Naive thymus-derived CD4-positive, alpha-beta T cell (primary cell): ENCODE data around the gene IFNA10. TPM values are rescaled to one million over a fixed set of nuclear protein-coding genes. Genes with fewer than 3 reads are reported as not detected.
"Not testable (repeated sequence)": the region's sequence is repeated elsewhere in the genome, so short reads cannot be mapped to it uniquely, and the experiment has no call there.

ENCODE experiments used
- ATAC-seq: fragments of 150-1000 bp; cut with Tn5 transposase; 2 replicates; pipeline ENCODE4 v1.10.0; 2021; ENCODE audit warnings: mild to moderate bottlenecking, moderate library complexity
- CTCF ChIA-PET: fragments of 350-600 bp; sonication (Branson Sonifier 250); formaldehyde crosslinking; loops from one replicate; lab custom pipeline; 2021; ENCODE audit warnings: antibody characterized with exemption; lab: Charles Lee
- POLR2A ChIA-PET: fragments of 350-600 bp; sonication (Branson Sonifier 250); formaldehyde crosslinking; loops from one replicate; lab custom pipeline; 2021; ENCODE audit warnings: antibody characterized with exemption, inconsistent platforms; lab: Charles Lee
- DNase-seq, 9 donors: peaks; one replicate each; pipeline versions ENCODE4 v3.0.0 to v3.0.0-alpha.2; 2020 to 2022; ENCODE audit warnings: mixed read lengths in 1 of 9
- H3K27ac ChIP-seq: one replicate; pipeline ENCODE4 v1.7.0; 2013; ENCODE audit warnings: mild to moderate bottlenecking, low read depth, low read length, moderate library complexity
- H3K27me3 ChIP-seq, 2 donors: one replicate each; pipeline ENCODE4 v1.7.0; 2013; ENCODE audit warnings: low read length in 2 of 2, mild to moderate bottlenecking in 2 of 2, moderate library complexity in 2 of 2; ENCODE audit not compliant: control insufficient read depth in 2 of 2, insufficient read depth in 2 of 2
- H3K36me3 ChIP-seq, 3 experiments: 1 replicate in 2 of 3; 2 replicates in 1 of 3; pipeline ENCODE4 v1.7.0; 2013; ENCODE audit warnings: low read length in 3 of 3, mild to moderate bottlenecking in 3 of 3, moderate library complexity in 1 of 3; ENCODE audit not compliant: insufficient read depth in 3 of 3, control insufficient read depth in 2 of 3
- H3K4me1 ChIP-seq, 2 donors: one replicate each; pipeline ENCODE4 v1.7.0; 2013; ENCODE audit warnings: low read length in 2 of 2, mild to moderate bottlenecking in 2 of 2, moderate library complexity in 1 of 2; ENCODE audit not compliant: control insufficient read depth in 2 of 2, insufficient read depth in 2 of 2
- H3K4me3 ChIP-seq: 2 replicates; pipeline ENCODE4 v1.7.0; 2013; ENCODE audit warnings: mild to moderate bottlenecking, low read length
- H3K9me3 ChIP-seq, 3 experiments: 1 replicate in 2 of 3; 2 replicates in 1 of 3; pipeline ENCODE4 v1.7.0; 2013; ENCODE audit warnings: low read length in 3 of 3; ENCODE audit not compliant: control insufficient read depth in 2 of 3
- H3K27ac Mint-ChIP-seq, 9 donors: one replicate each; pipeline ENCODE4 v1.8.0; 2020 to 2022; ENCODE audit warnings: mixed read lengths in 9 of 9, mild to moderate bottlenecking in 8 of 9, moderate library complexity in 5 of 9, inconsistent platforms in 2 of 9
- H3K27me3 Mint-ChIP-seq, 5 donors: one replicate each; pipeline ENCODE4 v1.8.0; 2021 to 2022; ENCODE audit warnings: mixed read lengths in 5 of 5, mild to moderate bottlenecking in 1 of 5
- H3K36me3 Mint-ChIP-seq, 5 donors: one replicate each; pipeline ENCODE4 v1.8.0; 2020 to 2022; ENCODE audit warnings: mixed read lengths in 5 of 5, mild to moderate bottlenecking in 3 of 5, inconsistent platforms in 1 of 5
- H3K4me1 Mint-ChIP-seq, 7 donors: one replicate each; pipeline ENCODE4 v1.8.0; 2020 to 2022; ENCODE audit warnings: mixed read lengths in 7 of 7, mild to moderate bottlenecking in 3 of 7, inconsistent platforms in 1 of 7
- H3K4me3 Mint-ChIP-seq, 10 donors: one replicate each; pipeline ENCODE4 v1.8.0; 2020 to 2022; ENCODE audit warnings: mild to moderate bottlenecking in 10 of 10, mixed read lengths in 10 of 10, moderate library complexity in 6 of 10, inconsistent platforms in 2 of 10
- H3K9me3 Mint-ChIP-seq, 11 donors: one replicate each; pipeline ENCODE4 v1.8.0; 2020 to 2022; ENCODE audit warnings: mixed read lengths in 11 of 11, mild to moderate bottlenecking in 4 of 11, inconsistent platforms in 1 of 11, moderate library complexity in 1 of 11
- intact Hi-C, 2 donors: fragments of 100-400 bp; cut with micrococcal nuclease; formaldehyde crosslinking; loops; one replicate each; pipeline ENCODE4 v1.15.1; 2023
- polyA plus RNA-seq, 2 donors: library from polyadenylated mRNA; unstranded; fragments of 300-500 nt; fragmentation: Illumina TruSeq; gene quantifications; one replicate each; pipeline ENCODE4 v1.2.3, GENCODE V29; 2021
- total RNA-seq, 6 experiments: library from RNA in 5 of 6; stranded (reverse) in 5 of 6; gene quantifications; 1 replicate in 5 of 6; 2 replicates in 1 of 6; pipeline ENCODE4 v1.2.3 and lab custom pipeline; 2021 to 2026

Gene IFNA10
- total and polyA plus RNA-seq, 7 experiments from 2014 or later = not detected

- H3K27ac ChIP-seq, H3K9me3 ChIP-seq, H3K4me3 Mint-ChIP-seq, CTCF ChIA-PET, ATAC-seq, H3K36me3 Mint-ChIP-seq, H3K27ac Mint-ChIP-seq, H3K4me3 ChIP-seq, DNase-seq, H3K27me3 ChIP-seq, H3K4me1 Mint-ChIP-seq, H3K9me3 Mint-ChIP-seq, intact Hi-C loops, H3K4me1 ChIP-seq, H3K36me3 ChIP-seq, POLR2A ChIA-PET: not testable (repeated sequence)
- H3K27me3 Mint-ChIP-seq = peaks cover 12 to 37% (median 18%) of the 10 kb centered on the region in 5 donors
Measured at GRCh38 chr9:21202105-21202504, 4.8 kb downstream of the IFNA10 start, which contains the start of gene IFNA7. IFNA7 (minus strand) TSS chr9:21202205; CDS start chr9:21202165, 40 bp downstream.

GRCh38 chr9:21194867-21195776, 11.8 kb downstream of the IFNA10 start:
- H3K36me3 ChIP-seq, H3K4me1 Mint-ChIP-seq, H3K9me3 Mint-ChIP-seq, H3K4me3 ChIP-seq, H3K27me3 ChIP-seq, H3K36me3 Mint-ChIP-seq, H3K27ac ChIP-seq, H3K9me3 ChIP-seq, H3K4me1 ChIP-seq: not testable (repeated sequence)
- Mint-ChIP-seq H3K27me3 (peaks cover 0 to 22% (median 5%) of the 10 kb centered on the region in 5 donors), H3K4me3 (peak overlapping the region; percentile 34 to 74 (median 58)), H3K27ac (peak overlapping the region in 1 of 9 donors; percentile 51)
- POLR2A ChIA-PET = interaction anchor here (0.6 kb wide), 1 partner anchor 140 kb away, joined by 3 read pairs; the partner anchor contains the start of gene KLHL9
- CTCF ChIA-PET = interaction anchor here (0.6 to 1.5 kb wide), 3 partner anchors 12 to 266 kb away, joined by 3 to 4 read pairs (median 3); no protein-coding TSS in a partner anchor
- ATAC-seq (peak; percentile 89), DNase-seq (peak in 7 of 9 donors; percentile 28 to 58 (median 48))
- intact Hi-C loops = loop anchor here (1.0 to 5.0 kb wide), 5 partner anchors 132 to 594 kb away; no protein-coding TSS in a partner anchor

GRCh38 chr9:21187487-21187886, 19.5 kb downstream of the IFNA10 start, which contains the start of gene IFNA4:
IFNA4 (minus strand) TSS chr9:21187587; CDS start chr9:21187531, 56 bp downstream.
- H3K36me3 Mint-ChIP-seq, H3K9me3 Mint-ChIP-seq, DNase-seq, intact Hi-C loops, ATAC-seq, H3K27me3 ChIP-seq, H3K4me3 ChIP-seq, H3K27ac ChIP-seq, H3K27ac Mint-ChIP-seq, H3K4me3 Mint-ChIP-seq, H3K4me1 ChIP-seq, H3K9me3 ChIP-seq, CTCF ChIA-PET, POLR2A ChIA-PET, H3K36me3 ChIP-seq: not testable (repeated sequence)
- H3K4me1 Mint-ChIP-seq = peaks cover 5 to 17% (median 11%) of the 10 kb centered on the region in 7 donors
- peaks cover 0 to 34% (median 0%) of the 10 kb centered on the region in 5 donors for H3K27me3 Mint-ChIP-seq

- CTCF ChIA-PET = interaction anchor here (0.5 to 1.2 kb wide), 4 partner anchors 12 to 271 kb away, joined by 3 to 4 read pairs (median 4); no protein-coding TSS in a partner anchor
- peak overlapping the region in 2 of 10 donors; percentile 10 to 17 for H3K4me3 Mint-ChIP-seq
- intact Hi-C loops = not testable (repeated sequence)
Measured at GRCh38 chr9:21182810-21183736, 23.9 kb downstream of the IFNA10 start.

GRCh38 chr9:21174671-21175070, 32.3 kb downstream of the IFNA10 start:
- no peak overlapping the region for H3K27ac ChIP-seq
- Mint-ChIP-seq H3K27ac (no peak overlapping the region), H3K36me3 (no peaks in the 10 kb centered on the region), H3K27me3 (peaks cover 0 to 46% (median 0%) of the 10 kb centered on the region in 5 donors), H3K9me3 (no peaks in the 10 kb centered on the region), H3K4me3 (no peak overlapping the region), H3K4me1 (no peaks in the 10 kb centered on the region)
- no peaks in the 10 kb centered on the region for H3K27me3 ChIP-seq
- ATAC-seq = no peak
- H3K4me3 ChIP-seq = no peak overlapping the region
- intact Hi-C loops = no loop called here
- H3K36me3 ChIP-seq = no peaks in the 10 kb centered on the region
- DNase-seq = no peak
- no peaks in the 10 kb centered on the region for H3K9me3 ChIP-seq
- POLR2A ChIA-PET = no interaction called here
- CTCF ChIA-PET = no interaction called here
- H3K4me1 ChIP-seq = no peaks in the 10 kb centered on the region

More at GRCh38 chr9:21182810-21183736, 23.9 kb downstream of the IFNA10 start:
- not testable (repeated sequence) for H3K4me1 ChIP-seq, H3K27ac ChIP-seq, H3K9me3 ChIP-seq, H3K9me3 Mint-ChIP-seq, H3K36me3 ChIP-seq, H3K4me3 ChIP-seq, H3K36me3 Mint-ChIP-seq, H3K27me3 ChIP-seq
- POLR2A ChIA-PET = interaction anchor here (0.8 kb wide), 1 partner anchor 15 kb away, joined by 3 read pairs; no protein-coding TSS in a partner anchor
- Mint-ChIP-seq H3K27me3 (peaks cover 0 to 23% (median 0%) of the 10 kb centered on the region in 5 donors), H3K27ac (peak overlapping the region in 3 of 9 donors; percentile 13 to 63 (median 16)), H3K4me1 (peaks cover 5 to 19% (median 11%) of the 10 kb centered on the region in 7 donors)
- peak in 7 of 9 donors; percentile 8 to 38 (median 15) for DNase-seq
- peak; percentile 92 for ATAC-seq

- peaks cover 0 to 4% (median 0%) of the 10 kb centered on the region in 5 donors for H3K36me3 Mint-ChIP-seq
- no peak overlapping the region for H3K27ac Mint-ChIP-seq
- H3K9me3 Mint-ChIP-seq = no peaks in the 10 kb centered on the region
- ATAC-seq = no peak
- no peaks in the 10 kb centered on the region for H3K27me3 ChIP-seq
- ChIA-PET POLR2A (no interaction called here), CTCF (no interaction called here)
- no peak overlapping the region for H3K4me3 Mint-ChIP-seq
- intact Hi-C loops = no loop called here
- H3K27ac ChIP-seq = no peak overlapping the region
- H3K4me1 ChIP-seq = no peaks in the 10 kb centered on the region
- no peaks in the 10 kb centered on the region for H3K4me1 Mint-ChIP-seq
- H3K9me3 ChIP-seq = no peaks in the 10 kb centered on the region
- H3K36me3 ChIP-seq = no peaks in the 10 kb centered on the region
- peaks cover 0 to 58% (median 0%) of the 10 kb centered on the region in 5 donors for H3K27me3 Mint-ChIP-seq
- no peak for DNase-seq
- H3K4me3 ChIP-seq = no peak overlapping the region
Measured at GRCh38 chr9:21172156-21172555, 34.8 kb downstream of the IFNA10 start.
